ENCODE measurements around the gene METRN.

METRN gene

GRCh38 chr16:725463-726187 lies 10.7 kb downstream of the METRN start:
- no peak for DNase-seq

- no peak for DNase-seq
Measured at GRCh38 chr16:726188-726437, 11.2 kb downstream of the METRN start.

DNA sequence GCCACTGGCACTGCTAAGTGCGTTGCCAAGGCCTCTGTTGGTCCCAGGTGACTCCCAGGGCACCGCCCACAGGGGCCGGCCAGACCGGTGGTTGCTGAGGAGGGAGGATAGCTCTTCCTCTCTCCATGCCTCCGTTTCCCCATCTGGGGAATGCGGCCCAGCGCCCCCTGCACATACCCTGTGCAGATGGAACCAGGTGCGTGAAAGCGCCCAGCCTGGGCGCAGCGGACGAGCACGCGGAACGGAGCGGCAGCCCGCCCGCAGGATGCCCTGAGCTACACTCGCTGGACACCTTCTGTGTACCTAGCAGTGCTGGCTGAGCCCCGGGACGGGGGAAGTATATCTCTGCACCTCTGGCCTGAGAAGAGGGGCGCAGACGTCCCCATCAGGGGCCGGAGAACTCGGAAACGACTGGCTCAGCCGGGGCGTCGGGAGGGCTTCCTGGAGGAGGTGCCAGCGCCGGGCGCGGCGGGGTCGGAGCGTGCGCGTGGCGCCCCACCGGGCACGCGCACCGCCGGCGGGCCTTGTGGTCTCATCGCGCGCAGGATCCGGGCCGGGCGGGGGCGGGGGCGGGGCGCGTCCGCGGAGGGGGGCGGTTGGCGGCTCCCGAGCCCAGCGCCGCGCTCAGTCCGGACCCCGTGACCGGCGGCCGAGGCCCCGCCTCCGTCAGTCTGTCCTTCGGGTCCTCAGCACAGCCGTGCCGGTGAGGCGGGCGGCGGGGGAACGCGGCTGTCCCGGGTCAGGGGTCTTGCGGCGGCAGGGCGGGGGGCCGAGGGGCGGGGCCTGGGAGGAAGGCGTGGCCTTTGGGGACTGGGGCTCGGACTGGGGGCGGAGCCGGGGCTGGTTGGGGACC lies 11.7 kb downstream of the METRN start, which contains the start of the genes CCDC78 and HAGHL:
CCDC78 (minus strand) TSS at position 6 of the 853 bp plus-strand sequence. CDS start 76 bp downstream, outside the sequence.
HAGHL (plus strand) TSS at position 669 of the 853 bp plus-strand sequence. CDS start 404 bp downstream, outside the sequence.
- peak; percentile 67 for DNase-seq

- DNase-seq = peak; percentile 49
Measured at GRCh38 chr16:727291-727977, 12.5 kb downstream of the METRN start.

GRCh38 chr16:728131-728889 lies 13.4 kb downstream of the METRN start:
- DNase-seq = peak; percentile 63

DNA sequence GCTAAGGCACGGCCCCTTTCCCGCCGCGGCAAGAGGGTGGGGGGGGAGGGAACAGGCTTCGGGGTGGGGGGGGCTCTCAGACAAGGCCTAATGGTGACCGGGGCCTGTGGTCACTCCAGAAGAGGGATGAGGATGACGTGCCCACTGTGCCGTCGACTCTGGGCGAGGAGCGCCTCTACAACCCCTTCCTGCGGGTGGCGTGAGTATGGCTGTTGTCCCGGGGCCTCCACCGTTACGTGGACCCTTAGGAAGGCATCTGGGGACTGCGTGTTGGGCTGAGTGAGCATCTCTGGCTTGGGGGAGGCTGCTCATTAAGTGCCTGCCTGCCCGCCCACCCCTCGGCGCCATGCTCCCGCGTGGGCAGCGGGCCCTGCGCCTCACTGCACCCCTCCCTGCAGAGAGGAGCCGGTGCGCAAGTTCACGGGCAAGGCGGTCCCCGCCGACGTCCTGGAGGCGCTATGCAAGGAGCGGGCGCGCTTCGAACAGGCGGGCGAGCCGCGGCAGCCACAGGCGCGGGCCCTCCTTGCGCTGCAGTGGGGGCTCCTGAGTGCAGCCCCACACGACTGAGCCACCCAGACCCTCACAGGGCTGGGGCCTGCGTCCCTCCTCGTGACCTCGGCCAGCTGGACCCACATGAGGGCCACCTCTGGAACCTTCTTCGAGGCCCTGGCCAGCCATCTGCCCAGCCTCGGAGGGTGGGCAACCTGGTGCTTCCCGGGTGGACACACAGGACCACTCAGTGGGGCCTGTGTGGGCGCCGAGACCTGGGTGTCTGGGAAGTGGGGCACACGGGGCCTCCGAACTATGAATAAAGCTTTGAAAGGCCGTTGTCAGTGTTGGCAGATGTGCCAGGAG lies 14.2 kb downstream of the METRN start:
- DNase-seq = no peak

GRCh38 chr16:729768-730665 lies 15.1 kb downstream of the METRN start:
- no peak for DNase-seq

- no peak for DNase-seq
Measured at GRCh38 chr16:730666-731509, 16.0 kb downstream of the METRN start.

DNA sequence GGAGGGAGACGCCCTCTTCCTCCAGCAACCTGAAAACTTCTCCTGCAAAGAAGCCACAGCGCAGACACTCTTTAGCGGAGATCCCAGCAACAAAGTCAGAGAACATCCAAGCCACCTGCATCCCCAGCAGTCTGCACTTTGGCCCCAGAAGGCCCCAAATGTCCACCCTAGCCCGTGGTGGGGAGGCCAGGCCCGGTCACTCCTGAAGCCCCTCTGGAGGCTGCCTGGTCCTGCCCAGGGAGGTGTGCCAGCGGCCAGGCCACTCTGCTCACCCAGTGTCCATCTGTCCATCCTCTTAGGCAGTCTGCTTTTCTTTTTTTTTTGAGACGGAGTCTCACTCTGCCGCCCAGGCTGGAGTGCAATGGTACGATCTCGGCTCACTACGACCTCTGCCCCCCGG lies 17.4 kb downstream of the METRN start:
- no peak for DNase-seq

DNA sequence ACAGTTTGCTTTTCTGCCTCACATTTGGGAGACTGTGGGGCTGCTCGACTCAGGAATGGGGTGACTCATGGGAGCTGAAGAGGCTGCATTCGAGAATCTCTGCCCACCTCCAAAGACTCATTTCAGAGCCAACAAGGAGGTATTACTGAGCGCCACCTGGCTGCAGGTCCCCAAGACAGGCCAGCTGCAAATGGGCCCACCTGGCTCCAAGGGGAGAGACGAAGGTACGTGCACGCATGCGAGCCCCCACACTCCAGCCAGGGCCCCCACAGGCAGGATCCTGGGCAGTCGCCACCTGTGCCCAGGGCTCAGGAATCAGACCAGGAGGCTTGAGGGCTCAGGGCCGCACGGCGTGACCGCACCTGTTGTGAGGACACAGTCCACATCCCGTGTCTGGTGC lies 18.0 kb downstream of the METRN start:
- DNase-seq = no peak

DNA sequence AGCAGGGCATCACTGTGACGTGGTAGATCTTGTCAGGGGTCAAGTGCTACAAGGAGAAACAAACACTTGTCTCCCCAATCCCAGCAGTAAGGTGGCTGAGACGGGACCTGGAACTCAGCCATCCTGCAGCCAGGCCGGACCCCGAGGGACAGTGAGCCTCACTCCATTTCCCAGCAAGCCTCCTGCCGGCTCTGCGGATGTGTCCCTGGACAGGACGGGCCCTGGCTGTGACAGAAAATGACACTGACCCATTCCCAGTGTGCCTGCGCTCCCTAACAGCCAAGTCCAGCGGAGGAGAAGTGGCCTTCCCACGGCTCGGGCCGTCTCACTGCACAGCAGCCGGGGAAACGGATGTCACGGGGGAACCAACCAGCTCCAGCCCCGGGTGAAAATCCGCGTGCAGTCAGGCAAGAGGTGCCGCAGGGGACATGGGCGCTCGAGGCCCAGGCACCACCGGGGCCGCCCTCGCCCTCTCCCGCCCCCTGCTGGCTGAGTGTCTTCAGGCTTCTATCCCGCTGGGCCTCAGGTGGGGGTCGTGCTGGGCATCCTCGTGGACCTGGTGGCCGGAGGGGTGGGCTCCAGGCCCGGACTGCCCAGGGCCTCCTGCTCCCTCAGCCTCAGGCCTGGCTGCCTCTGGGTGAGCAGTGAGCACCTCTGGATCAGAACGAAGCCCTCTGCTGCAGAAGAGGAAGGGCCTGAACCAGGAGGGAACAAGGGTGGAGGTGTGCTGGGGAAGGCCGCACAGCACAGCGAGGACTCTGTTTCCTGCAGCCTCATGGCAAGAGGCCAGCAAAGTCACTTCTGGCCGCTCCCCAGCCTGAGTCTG lies 18.7 kb downstream of the METRN start:
- no peak for DNase-seq

GRCh38 chr16:734208-734980 lies 19.5 kb downstream of the METRN start:
- DNase-seq = no peak

GRCh38 chr16:734981-735881 lies 20.3 kb downstream of the METRN start:
- no peak for DNase-seq

DNA sequence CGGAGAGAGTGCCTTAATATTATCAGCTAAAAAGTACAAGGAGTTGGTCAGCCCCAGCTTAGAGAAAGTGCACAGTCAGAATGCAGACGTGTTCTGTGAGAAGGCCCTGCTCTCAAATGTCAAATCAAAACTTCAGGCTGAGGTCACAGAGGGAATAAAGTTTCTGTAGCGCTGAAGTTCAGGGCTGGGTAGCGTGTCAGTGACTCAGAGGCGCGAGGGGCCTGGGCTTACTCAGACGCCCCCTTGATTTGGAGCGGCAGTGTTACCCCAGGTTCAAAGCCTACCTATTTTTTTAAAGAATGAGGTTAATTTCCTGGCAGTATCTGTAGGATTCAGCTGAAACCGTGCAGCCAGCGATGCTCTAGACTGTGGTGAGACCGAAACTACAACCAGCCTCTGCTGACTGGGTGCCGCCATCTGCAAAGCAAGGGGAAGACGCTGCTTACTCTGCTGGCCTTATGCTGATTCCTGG lies 21.1 kb downstream of the METRN start:
- DNase-seq = no peak

- no peak for DNase-seq
Measured at GRCh38 chr16:736936-737481, 22.1 kb downstream of the METRN start.
